GM19099 (cell line): ENCODE measurements around the gene CISTR.

Experiments
- POLR2A ChIP-seq: IDR thresholded peaks from 3 replicates; pipeline ENCODE4 v1.6.1; 2011; ENCODE audit warnings: low read depth; ENCODE audit not compliant: insufficient read length; ENCODE audit errors: extremely low read depth

The CISTR gene

DNA sequence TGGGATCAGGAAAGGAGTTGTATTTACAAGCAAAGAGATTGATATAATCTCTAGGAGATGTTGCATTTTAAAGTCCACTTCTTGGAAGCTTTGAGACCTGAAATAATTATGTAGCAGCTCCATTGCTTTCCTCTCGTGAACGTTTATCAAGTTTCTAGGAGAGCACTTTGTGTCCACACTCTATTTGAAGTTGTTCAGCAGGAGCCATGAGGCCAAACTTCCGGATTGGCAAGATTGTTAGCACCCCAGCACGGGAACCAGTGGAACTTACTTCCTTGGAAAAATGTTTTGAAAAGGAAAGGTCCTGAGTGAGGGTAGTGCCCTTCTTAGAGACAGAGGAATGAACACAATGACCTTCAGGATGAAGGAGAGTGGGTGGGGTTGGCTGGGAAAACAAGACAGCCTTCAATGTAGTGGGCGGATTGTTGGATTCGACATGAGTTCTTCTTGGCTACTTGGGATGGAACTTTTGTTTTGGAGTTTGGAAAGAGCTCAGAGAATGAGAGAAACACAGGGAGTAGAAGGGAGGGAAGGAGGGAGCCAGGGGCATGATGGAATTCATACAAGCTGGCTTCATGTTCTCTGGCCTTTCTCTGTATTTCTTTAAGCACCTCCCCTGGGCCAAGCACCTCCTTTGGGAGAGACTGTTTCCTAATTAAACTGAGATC, 23.8 kb upstream of the CISTR start:
- no peak for TF ChIP-seq POLR2A

GRCh38 chr12:53770281-53770680, 18.5 kb upstream of the CISTR start:
- no peak for TF ChIP-seq POLR2A

DNA sequence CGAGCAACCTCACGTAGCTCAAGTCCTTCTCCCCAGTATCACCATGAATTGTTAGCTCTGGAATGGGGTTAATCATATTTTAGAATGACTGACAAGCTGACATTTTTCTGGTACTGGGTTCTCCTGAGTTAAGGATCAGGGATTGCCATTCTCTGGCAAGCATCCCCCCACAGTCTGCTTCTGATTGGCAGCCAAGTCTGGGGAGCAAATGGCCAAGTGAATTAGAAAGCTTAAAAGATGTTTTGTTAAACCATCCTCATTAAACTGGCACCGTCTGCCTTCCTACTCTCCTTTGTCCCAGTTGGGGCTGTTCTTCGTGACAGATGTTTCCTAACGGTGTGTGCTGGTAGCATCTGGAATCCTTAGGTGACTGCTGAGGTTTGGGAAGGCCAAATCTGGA, 17.2 kb upstream of the CISTR start:
- TF ChIP-seq POLR2A = no peak

- TF ChIP-seq POLR2A = no peak
These were observed 15.1 kb upstream of the CISTR start for GRCh38 chr12:53766881-53767280.

DNA sequence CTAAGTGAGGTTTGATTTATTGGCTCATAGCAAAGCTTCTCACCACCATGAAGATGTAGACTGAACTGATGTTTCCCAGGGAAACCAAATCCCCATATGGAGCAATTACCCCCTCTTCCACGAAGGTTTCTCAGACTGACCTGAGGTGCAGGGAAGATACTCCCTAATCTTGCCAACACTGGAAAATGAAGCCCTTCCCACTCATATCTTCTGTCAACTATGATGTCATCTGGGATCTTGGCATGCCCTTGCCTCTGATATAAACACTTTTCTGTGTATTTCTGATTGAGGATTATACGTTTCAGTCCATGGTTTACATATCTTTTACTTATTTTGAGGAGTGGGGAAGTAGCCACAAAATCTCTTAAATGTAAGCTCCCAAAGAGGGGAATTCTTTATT, 14.1 kb upstream of the CISTR start:
- TF ChIP-seq POLR2A = no peak

DNA sequence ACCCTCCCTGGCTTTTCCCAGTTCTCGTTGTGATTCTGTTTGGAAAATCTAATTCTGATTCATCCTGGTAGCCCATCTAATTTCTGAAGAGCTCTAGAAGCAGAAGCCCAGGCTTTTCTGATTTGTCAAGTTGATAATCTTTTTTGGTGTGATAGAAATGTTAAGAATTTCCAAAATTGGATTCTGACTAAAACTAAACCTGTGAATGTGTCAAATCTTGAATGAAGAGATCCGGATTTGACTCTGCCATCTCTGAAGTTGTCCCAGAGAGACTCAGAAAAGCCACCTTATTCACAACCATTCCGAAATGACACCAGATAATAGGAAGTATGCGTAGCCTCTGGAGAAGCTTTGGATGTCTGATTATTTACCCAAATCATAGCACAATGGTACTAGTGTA, 12.8 kb upstream of the CISTR start:
- no peak for TF ChIP-seq POLR2A

DNA sequence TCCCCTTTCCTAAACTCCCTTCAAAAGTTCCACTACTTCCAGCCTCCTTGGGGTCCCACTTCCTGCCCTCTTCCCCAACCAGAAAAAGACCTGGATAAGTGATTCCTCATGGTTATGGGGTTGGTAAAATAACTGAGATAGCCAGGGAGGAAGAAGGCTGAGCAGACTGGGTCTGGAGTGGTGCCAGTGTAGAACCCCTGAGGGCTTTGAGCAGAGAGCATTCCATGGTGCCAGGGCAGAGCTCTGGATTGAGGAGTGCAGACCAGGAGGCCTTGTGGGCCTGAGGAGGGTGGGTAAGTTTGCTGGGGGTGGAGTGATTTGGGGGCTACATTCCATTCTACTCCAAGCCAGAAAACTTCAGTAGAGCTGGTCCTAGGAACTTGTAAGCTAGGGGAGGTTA, 9.5 kb upstream of the CISTR start:
- no peak for TF ChIP-seq POLR2A

DNA sequence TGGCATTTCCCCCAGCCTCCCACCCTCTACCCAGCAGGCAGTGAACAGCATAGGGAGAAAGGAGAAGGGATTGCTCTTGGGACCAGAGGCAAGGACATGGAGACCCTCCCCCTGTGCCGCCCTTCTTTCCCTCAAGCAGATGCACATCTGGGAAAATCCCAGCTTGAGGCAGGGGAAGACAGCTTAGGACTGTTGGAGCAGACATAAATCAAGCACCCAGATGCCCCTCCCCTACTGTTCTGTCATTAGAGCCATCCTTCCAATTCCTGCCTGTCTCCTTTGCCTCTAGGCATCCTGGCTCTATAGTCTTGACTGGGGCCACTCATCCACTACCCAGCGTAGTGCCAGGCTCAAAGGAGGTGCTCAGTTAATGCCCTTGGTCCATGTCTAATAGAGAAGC, 7.5 kb upstream of the CISTR start:
- no peak for TF ChIP-seq POLR2A

- TF ChIP-seq POLR2A = no peak
These were observed 6.9 kb upstream of the CISTR start for GRCh38 chr12:53758730-53759103.

- no peak for TF ChIP-seq POLR2A
These were observed 6.4 kb upstream of the CISTR start for GRCh38 chr12:53758081-53758729.

DNA sequence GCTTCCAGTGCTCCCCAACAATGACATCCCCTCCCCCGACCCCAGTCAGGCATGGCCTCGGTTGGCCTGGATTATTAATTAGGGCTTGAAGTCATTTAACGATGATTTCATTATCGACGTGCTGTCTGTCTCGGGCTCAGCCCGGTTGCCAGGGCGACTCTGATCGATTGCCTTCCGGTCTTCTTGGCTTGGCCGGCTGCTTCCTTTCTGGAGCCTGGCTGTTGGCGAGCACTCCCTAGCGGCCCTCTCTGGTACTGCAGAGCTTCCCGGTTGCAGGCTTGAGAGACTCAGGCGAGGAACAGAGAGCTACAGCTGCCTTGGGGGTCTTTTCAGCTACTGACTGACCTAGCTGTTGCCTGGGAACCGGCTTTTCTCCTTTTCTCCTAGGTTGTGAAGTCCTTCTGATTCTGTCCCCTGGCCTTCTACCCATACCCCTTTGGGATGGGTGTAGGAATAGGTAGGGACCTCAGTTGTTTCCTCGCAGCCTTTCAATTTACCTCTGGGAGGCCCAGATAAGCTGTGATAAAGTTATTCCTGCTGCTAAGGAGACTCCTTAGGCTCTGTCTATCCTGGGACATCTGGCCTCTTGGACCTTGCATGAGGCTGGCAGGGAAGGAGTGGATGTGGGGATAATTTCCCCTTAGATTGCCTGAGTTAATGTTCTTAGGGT, 5.5 kb upstream of the CISTR start:
- no peak for TF ChIP-seq POLR2A

DNA sequence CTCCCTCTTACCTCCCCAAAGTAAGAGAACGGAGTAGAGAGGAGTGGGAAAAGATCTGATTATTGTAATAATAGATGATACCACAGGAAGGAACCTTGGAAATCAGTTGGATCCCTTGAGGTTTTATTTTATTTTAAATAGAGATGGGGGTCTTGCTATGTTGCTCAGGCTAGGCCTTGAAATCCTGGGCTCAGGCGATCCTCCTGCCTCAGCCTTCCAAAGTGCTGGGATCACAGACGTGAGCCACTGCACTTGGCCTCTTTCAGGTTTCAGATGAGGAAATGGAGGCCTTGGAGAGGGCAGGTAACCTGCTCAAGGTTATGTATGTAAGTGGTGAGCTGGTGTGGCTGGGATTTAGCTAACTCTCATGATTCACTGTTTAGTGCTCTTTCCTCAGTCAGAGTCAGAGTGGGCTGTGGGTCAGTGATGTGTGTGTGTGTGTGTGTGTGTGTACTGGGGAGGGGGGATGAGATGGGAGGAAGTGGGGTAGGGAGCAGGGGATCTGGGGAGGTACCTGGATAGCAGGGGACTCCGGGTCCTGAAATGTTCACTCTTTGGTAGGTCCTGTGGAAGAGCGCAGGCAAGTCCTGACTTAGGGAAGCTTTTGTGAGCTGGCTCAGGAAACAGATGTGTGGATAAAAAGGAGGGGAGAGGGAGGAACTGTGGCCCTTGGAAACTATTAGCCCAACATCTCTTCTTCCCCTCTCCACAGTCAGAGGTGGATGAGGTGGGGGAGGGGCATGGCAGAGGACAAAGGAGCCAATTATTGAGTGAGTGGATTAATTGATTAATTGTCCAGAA, 4.7 kb upstream of the CISTR start:
- TF ChIP-seq POLR2A = no peak

- TF ChIP-seq POLR2A = no peak
These were observed 4.1 kb upstream of the CISTR start for GRCh38 chr12:53755893-53756292.

DNA sequence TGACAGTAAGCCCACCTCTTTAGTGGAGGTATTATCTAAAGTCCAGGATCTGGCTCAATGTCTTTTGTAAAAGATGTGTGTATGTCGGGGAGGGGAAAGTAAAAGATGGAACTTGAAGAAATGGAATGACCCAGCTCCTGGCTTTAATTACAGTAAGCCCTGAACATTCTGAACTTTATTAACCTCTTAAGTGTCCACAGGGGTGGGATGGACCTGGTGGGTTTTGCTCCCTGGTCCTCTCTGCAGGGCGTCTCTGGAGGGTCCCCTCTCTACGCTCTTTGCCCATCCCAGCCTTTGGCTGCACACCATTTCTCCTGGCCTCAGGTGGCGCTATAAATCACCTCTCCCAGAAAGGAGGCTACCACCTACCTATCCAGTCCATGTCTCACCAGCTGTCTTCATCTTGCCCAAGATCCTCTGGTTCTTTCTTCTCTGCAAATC, 3.7 kb upstream of the CISTR start:
- no peak for TF ChIP-seq POLR2A

DNA sequence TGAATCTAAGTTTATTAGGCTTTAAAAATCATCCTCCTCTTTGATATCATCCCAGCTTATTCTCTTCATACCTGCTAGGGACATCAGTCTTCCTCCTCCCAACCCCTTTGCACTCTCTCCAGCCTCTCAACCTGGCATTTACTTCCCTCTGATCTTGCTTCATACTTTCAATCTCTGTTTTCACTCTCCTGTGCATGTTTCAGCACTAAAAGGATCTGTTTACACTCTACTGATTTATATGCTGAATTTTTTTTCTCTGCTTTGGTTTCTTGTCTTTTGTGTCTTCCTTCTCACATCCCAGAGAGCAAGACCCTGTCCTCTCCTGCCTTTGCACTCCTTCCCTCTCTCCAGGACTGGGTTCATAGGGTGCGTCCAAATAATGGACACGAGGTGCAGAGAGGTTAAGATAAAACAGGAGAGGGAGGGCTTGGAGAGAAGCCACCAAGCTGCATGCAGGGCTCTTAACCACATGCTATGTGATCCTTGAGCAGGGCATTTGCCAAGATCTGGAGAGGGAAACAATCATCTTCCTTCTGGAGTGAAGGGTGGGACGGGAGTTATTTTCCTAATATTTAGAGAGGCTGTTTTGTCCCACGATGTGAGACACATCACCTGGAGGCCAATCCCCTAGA, 3.0 kb upstream of the CISTR start:
- no peak for TF ChIP-seq POLR2A
